ENCODE data around the gene BAIAP2L1. TPM values are rescaled to one million over a fixed set of nuclear protein-coding genes. Genes with fewer than 3 reads are reported as not detected.

BAIAP2L1 gene
- total and polyA plus RNA-seq, 2 experiments from 2014 or later: 24.1 to 38.3 TPM

DNA sequence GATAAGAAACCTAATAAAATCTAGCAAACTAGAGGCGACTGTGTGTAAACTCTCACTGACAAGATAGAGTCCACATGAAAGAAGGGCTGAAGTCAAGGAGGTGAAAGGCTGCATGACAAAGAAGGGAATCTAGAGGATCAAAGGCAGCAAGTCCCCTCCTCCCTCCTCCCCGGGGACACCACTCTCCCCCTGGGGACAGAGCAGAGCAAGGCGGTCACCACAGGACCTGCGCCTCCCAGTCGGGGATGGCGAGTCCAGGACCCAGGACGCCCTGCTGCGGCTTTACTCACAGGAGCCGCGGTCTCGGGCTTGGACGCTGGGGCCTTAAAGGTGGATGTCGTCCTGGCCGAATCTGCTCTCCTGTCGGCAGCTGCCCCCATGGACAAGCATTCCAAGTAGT is 97.0 kb downstream of the BAIAP2L1 start:
- Histone ChIP-seq H3K27me3 (ENCODE audit: insufficient read depth) (no peaks in the 10 kb centered on the region), H3K9me2 (ENCODE audit: insufficient read depth) (no peaks in the 10 kb centered on the region), H3K4me3 (no peak overlapping the region), H3K4me2 (no peak overlapping the region), H3K27ac (ENCODE audit: low read depth) (no peak overlapping the region), H4K20me1 (replicated peaks; ENCODE audit: insufficient read depth) (peaks cover 9% of the 10 kb centered on the region; the same call in 1 of the 2 replicates), H3F3A (replicated peaks; ENCODE audit: low read depth) (no peaks in the 10 kb centered on the region; the same call in 1 of the 2 replicates), H3K79me2 (replicated peaks; ENCODE audit: insufficient read depth) (no peaks in the 10 kb centered on the region; the same call in 1 of the 2 replicates), H3K36me3 (ENCODE audit: insufficient read depth) (peaks cover 18% of the 10 kb centered on the region), H3K4me1 (ENCODE audit: insufficient read depth) (no peaks in the 10 kb centered on the region; the same call in 1 of the 2 replicates), H2AFZ (no peak overlapping the region)
- Mint-ChIP-seq H3K27ac (no peak overlapping the region), H3K9me3 (no peaks in the 10 kb centered on the region), H3K4me3 (no peak overlapping the region), H3K36me3 (ENCODE audit: low read depth) (peaks cover 72% of the 10 kb centered on the region), H3K27me3 (ENCODE audit: insufficient read depth, low read depth, poor library complexity) (peaks cover 11% of the 10 kb centered on the region), H3K4me1 (peaks cover 11% of the 10 kb centered on the region)
- DNase-seq (ENCODE audit: low spot score) (peak; percentile 43), ATAC-seq (peak; percentile 78)
- TF ChIP-seq NANOG (IDR thresholded peaks at IDR 0.05; ENCODE audit: borderline replicate concordance) (no peak), EZH2phosphoT487 (IDR thresholded peaks at IDR 0.05; ENCODE audit: unreplicated experiment) (no peak), JUNB (IDR thresholded peaks at IDR 0.05; ENCODE audit: unreplicated experiment) (no peak), EZH2 (IDR thresholded peaks at IDR 0.05; ENCODE audit: low read depth, unreplicated experiment) (no peak), CREB1 (CRISPR knock-in tag; IDR thresholded peaks at IDR 0.05; ENCODE audit: low read depth) (no peak), ZNF331 (CRISPR knock-in tag; IDR thresholded peaks at IDR 0.05; ENCODE audit: low read depth) (no peak)

- Histone ChIP-seq H3K79me2 (replicated peaks; ENCODE audit: insufficient read depth) (no peaks in the 10 kb centered on the region; the same call in 1 of the 2 replicates), H3F3A (replicated peaks; ENCODE audit: low read depth) (no peaks in the 10 kb centered on the region; the same call in 1 of the 2 replicates), H3K9me2 (ENCODE audit: insufficient read depth) (no peaks in the 10 kb centered on the region), H2AFZ (no peak overlapping the region), H3K4me3 (no peak overlapping the region), H3K36me3 (ENCODE audit: insufficient read depth) (peaks cover 18% of the 10 kb centered on the region), H3K27ac (ENCODE audit: low read depth) (no peak overlapping the region), H3K4me1 (ENCODE audit: insufficient read depth) (no peaks in the 10 kb centered on the region; the same call in 1 of the 2 replicates), H3K27me3 (ENCODE audit: insufficient read depth) (no peaks in the 10 kb centered on the region), H4K20me1 (replicated peaks; ENCODE audit: insufficient read depth) (peaks cover 9% of the 10 kb centered on the region; the same call in 1 of the 2 replicates), H3K4me2 (no peak overlapping the region)
- Mint-ChIP-seq H3K4me1 (peaks cover 11% of the 10 kb centered on the region), H3K4me3 (no peak overlapping the region), H3K9me3 (no peaks in the 10 kb centered on the region), H3K36me3 (ENCODE audit: low read depth) (peaks cover 68% of the 10 kb centered on the region), H3K27ac (no peak overlapping the region), H3K27me3 (ENCODE audit: insufficient read depth, low read depth, poor library complexity) (peaks cover 11% of the 10 kb centered on the region)
- no peak for DNase-seq (ENCODE audit: low spot score)
- no peak for ATAC-seq
- no peak for TF ChIP-seq STAT1 (IDR thresholded peaks at IDR 0.05; ENCODE audit: unreplicated experiment)
- no peak for TF ChIP-seq EZH2 (IDR thresholded peaks at IDR 0.05; ENCODE audit: low read depth, unreplicated experiment)
- TF ChIP-seq NANOG (IDR thresholded peaks at IDR 0.05; ENCODE audit: borderline replicate concordance): no peak
- TF ChIP-seq REST (IDR thresholded peaks at IDR 0.05; ENCODE audit: unreplicated experiment): no peak
- TF ChIP-seq, protein P1, sequence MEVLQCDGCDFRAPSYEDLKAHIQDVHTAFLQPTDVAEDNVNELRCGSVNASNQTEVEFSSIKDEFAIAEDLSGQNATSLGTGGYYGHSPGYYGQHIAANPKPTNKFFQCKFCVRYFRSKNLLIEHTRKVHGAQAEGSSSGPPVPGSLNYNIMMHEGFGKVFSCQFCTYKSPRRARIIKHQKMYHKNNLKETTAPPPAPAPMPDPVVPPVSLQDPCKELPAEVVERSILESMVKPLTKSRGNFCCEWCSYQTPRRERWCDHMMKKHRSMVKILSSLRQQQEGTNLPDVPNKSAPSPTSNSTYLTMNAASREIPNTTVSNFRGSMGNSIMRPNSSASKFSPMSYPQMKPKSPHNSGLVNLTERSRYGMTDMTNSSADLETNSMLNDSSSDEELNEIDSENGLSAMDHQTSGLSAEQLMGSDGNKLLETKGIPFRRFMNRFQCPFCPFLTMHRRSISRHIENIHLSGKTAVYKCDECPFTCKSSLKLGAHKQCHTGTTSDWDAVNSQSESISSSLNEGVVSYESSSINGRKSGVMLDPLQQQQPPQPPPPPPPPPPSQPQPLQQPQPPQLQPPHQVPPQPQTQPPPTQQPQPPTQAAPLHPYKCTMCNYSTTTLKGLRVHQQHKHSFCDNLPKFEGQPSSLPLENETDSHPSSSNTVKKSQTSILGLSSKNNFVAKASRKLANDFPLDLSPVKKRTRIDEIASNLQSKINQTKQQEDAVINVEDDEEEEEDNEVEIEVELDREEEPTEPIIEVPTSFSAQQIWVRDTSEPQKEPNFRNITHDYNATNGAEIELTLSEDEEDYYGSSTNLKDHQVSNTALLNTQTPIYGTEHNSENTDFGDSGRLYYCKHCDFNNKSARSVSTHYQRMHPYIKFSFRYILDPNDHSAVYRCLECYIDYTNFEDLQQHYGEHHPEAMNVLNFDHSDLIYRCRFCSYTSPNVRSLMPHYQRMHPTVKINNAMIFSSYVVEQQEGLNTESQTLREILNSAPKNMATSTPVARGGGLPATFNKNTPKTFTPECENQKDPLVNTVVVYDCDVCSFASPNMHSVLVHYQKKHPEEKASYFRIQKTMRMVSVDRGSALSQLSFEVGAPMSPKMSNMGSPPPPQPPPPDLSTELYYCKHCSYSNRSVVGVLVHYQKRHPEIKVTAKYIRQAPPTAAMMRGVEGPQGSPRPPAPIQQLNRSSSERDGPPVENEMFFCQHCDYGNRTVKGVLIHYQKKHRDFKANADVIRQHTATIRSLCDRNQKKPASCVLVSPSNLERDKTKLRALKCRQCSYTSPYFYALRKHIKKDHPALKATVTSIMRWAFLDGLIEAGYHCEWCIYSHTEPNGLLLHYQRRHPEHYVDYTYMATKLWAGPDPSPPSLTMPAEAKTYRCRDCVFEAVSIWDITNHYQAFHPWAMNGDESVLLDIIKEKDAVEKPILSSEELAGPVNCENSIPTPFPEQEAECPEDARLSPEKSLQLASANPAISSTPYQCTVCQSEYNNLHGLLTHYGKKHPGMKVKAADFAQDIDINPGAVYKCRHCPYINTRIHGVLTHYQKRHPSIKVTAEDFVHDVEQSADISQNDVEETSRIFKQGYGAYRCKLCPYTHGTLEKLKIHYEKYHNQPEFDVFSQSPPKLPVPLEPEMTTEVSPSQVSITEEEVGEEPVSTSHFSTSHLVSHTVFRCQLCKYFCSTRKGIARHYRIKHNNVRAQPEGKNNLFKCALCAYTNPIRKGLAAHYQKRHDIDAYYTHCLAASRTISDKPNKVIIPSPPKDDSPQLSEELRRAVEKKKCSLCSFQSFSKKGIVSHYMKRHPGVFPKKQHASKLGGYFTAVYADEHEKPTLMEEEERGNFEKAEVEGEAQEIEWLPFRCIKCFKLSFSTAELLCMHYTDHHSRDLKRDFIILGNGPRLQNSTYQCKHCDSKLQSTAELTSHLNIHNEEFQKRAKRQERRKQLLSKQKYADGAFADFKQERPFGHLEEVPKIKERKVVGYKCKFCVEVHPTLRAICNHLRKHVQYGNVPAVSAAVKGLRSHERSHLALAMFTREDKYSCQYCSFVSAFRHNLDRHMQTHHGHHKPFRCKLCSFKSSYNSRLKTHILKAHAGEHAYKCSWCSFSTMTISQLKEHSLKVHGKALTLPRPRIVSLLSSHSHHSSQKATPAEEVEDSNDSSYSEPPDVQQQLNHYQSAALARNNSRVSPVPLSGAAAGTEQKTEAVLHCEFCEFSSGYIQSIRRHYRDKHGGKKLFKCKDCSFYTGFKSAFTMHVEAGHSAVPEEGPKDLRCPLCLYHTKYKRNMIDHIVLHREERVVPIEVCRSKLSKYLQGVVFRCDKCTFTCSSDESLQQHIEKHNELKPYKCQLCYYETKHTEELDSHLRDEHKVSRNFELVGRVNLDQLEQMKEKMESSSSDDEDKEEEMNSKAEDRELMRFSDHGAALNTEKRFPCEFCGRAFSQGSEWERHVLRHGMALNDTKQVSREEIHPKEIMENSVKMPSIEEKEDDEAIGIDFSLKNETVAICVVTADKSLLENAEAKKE (CRISPR knock-in tag; IDR thresholded peaks at IDR 0.05): no peak
- no peak for TF ChIP-seq JUNB (IDR thresholded peaks at IDR 0.05; ENCODE audit: unreplicated experiment)
- no peak for TF ChIP-seq CREB1 (CRISPR knock-in tag; IDR thresholded peaks at IDR 0.05; ENCODE audit: low read depth)
Observed at GRCh38 chr7:98303176-98303865, 97.6 kb downstream of the BAIAP2L1 start.

Measured in GM23338 (cell line).